ENCODE measurements around the gene MRE11.
A peak's percentile ranks its signal among the peaks of the same experiment; 100 is the strongest.
"Not testable (repeated sequence)": the region's sequence is repeated elsewhere in the genome, so short reads cannot be mapped to it uniquely, and the experiment has no call there.

The MRE11 gene

DNA sequence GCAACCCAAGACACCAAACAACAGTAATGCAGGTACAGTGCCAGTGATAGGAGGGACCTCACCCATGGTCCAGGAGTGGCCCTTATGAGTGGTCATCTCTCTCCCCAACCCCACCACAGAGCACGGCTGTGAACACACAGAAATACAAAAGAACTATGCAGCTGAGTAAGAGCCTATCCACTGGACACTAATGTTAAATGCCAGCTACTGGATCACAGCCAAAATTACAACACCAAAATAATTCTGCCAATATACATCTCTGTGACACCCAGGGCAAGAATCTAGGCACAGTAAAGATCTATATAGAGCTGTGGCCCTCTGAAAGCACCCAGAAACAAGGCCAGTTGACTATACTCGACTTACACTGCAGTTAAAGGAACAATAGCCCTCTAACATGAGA lies 69.6 kb downstream of the MRE11 start:
- DNase-seq (ENCODE audit: low read depth), result no peak

- DNase-seq (ENCODE audit: low read depth), result no peak
These were observed 70.1 kb downstream of the MRE11 start for GRCh38 chr11:94423507-94423906.

- DNase-seq (ENCODE audit: low read depth), result no peak
These were observed 75.4 kb downstream of the MRE11 start for GRCh38 chr11:94418123-94418765.

DNA sequence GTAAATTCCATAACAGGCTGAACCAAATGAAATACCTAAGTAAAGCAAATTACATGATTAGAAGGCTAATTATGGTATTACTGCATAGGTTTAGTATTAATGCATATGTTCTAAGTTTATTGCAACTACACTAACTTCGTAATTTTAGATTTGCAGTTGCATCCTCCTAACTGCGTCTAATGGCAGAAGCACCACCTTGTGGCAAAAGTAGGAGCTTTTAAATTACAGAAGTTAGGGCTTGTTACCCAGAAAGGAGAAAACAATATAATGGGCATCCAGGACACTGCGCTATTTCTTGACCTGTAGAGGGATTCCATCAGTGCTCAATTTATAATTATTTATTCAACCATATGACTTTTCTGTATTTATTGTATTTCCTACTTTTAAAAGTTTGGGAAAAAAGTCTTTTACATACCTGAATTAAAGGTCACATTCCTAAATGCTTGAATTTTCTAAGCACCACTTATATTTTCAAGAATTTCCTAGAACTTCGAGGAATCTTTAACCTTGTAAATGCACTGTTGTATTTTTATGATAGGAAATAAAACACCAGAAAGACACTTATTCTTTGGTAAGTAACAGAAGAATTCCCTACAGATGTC lies 76.2 kb downstream of the MRE11 start:
- peak; percentile 51 for DNase-seq (ENCODE audit: low read depth)

DNA sequence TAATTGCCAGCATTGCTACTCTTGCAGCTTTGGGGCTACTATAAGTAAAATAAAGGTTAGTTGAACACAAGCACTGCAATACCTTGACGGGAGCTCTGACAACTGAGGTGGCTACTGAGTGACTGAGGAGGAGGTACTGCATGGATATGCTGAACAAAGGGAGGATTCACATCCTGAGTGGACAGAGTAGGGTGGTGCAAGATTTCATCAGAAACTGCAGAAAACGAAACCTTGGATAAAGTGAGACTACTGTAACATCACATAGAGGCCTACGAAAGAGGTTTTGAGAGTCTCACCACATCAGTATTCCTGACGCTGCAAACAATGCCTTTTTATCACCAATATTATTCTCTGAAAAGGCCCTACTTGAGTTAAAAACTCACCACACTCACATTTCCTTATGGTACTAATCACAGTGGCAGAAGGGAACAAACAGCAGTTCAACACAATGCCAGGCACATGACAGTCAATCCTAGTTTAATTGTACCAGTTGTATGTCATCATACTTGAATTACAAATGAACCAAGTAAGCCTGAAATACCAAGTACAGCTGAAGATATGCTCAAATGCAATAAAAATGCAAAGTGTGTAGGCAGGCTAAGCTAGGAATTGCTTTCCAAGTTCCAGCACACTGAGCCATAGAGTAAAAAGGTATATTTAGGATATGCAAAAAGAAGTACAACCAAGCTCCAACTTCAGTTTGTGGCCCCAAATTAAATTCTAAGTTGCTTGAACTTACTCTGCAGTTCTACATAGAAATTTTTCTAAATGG lies 88.4 kb downstream of the MRE11 start:
- no peak for DNase-seq (ENCODE audit: low read depth)

DNA sequence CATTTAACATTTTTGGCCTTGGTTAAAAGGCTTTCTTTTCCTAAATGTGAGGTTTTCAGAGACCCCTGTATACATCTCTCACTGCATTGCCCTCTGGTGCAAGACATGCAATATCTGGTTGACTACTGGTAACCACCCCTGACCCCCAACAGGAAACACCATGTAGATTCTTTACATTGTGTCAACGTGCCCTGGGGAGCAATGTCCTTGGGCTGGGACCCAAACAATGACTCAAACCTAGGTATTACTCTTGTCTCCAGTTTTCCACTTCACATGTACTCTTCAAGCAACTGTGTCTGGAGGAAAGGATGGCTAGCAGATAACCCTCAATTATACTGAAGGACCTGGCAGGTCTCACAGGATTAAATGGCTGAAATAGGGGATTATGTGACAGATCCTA lies 91.3 kb downstream of the MRE11 start:
- DNase-seq (ENCODE audit: low read depth), result peak; percentile 26

DNA sequence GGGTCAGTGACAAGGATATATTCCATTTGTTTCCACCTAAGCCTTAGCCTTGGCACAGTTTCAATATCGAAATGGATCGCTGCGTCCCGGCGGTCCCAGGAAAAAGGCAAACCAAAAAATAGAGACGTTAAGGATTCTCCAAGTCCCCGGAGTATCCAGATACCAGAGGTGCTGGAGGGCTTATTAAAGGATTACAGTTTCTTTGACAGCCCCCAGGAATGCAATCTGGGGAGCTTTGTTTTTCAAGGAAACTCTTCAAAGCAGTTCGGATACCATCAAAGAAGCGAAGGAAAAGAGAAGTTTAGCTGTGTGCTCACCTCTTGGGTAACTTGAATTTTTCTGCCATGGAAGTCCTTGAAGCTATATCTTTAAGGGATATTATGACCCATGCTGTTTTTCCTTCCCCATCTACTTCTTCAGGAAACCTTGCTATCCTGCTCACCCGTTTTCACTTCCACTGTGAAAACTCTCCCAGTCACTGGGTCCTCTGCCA lies 91.8 kb downstream of the MRE11 start:
- DNase-seq (ENCODE audit: low read depth), result no peak

DNA sequence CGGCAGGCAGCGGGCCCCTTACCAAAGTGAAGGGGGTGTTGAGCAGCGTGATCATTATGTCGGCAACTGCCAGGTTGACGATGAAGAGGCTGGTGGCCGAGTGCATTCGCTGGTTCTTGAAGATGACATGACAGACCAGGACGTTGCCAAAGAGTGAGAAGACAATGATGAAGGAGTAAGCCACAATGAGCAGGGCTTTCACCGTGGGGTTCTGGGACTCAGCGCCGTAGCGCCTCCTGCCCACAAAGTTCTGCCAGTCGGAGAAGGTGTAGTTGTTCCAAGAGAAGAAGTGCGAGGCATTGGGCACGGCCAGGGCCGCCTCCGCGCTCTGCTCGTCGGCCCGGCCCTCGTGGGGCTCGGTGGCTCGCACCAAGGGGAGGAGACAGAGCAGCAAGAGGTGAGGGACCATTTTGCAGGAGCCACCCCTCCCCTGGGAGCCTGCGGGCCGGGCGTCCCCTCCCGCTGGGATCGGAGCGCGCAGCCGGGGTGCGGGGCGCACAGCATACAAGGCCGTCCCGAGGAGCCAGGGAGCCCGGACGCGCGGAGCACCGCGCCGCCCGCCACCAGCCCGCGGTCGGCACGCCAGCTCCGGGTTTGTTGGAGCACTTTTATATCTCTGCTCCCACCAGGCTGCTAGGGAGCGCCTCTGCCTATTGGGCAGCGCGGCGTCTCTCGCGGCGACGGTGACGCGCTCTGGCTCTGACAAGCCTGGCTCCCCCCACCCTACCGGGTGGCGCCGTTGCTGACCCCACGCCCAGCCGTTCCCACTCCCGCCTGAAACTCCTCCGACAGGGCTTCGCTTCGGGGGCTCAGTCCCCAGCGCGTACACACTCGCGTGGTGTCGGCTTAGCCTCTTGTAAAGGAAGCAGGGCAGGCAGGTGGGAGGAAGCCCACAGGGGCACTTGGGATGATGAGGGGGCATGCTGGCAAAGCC lies 92.5 kb downstream of the MRE11 start, which contains the start of gene GPR83:
Gene GPR83, minus strand, starts transcription at position 581 of the 934 bp plus-strand sequence. Its CDS starts 172 bp downstream, at position 409.
- DNase-seq (ENCODE audit: low read depth), result no peak

GRCh38 chr11:94400457-94400838 lies 93.2 kb downstream of the MRE11 start:
- no peak for DNase-seq (ENCODE audit: low read depth)

DNA sequence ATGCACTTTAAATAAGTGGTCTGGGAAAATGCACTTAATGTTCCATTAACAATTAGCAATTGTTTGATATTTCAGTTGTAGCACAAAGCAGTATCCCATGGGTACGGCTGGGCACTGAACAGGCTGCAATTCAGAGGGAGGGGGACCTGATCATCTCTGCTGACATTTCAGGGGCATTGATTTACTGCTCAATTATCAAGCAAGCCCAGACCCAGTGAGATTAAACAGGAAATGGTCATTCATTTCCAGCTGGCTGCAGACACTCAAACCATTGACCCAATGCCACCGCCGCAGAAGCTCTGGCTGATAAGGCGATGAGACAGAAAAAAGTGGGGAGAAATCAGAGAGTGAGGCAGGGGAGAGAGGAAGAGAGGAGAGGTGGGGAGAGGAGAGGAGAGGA lies 93.6 kb downstream of the MRE11 start:
- DNase-seq (ENCODE audit: low read depth), result no peak

- no peak for DNase-seq (ENCODE audit: low read depth)
These were observed 95.5 kb downstream of the MRE11 start for GRCh38 chr11:94398101-94398500.

DNA sequence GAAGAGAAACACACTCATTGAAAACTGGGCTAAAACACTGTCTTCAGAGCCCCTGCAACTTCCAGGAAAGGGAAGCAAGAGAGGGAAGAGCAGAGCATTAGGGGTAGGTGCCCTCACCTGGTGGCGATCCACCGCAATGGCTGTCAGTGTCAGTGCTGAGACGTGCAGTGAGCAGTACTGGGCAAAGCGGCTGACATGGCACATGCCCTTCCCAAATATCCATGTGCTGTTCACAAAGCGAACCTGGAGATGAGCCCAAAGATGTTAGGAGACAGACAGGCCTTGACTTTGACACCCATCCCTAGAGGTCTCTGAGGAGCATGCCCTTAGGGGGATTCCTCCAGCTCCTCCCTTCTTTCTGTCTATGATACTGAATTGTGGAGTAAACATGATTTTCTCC lies 97.4 kb downstream of the MRE11 start:
- no peak for DNase-seq (ENCODE audit: low read depth)

DNA sequence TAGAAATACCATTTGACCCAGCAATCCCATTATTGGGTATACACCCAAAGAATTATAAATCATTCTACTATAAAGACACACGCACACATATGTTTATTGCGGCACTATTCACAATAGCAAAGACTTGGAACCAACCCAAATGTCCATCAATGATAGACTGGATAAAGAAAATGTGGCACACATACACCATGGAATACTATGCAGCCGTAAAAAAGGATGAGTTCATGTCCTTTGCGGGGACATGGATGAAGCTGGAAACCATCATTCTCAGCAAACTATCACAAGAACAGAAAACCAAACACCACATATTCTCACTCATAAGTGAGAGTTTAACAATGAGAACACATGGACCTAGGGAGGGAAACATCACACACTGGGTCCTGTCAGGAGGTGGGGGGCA lies 101.7 kb downstream of the MRE11 start:
- DNase-seq (ENCODE audit: low read depth), result not testable (repeated sequence)

GRCh38 chr11:94379613-94380012 lies 114.0 kb downstream of the MRE11 start:
- no peak for DNase-seq (ENCODE audit: low read depth)

- DNase-seq (ENCODE audit: low read depth), result no peak
These were observed 116.8 kb downstream of the MRE11 start for GRCh38 chr11:94376841-94377240.

GRCh38 chr11:94370576-94370975 lies 123.1 kb downstream of the MRE11 start:
- not testable (repeated sequence) for DNase-seq (ENCODE audit: low read depth)
